ENCODE measurements around the gene CNTNAP2. TPM values are rescaled to one million over a fixed set of nuclear protein-coding genes. Genes with fewer than 3 reads are reported as not detected.

Gene CNTNAP2
- total and polyA plus RNA-seq, 9 of the 15 experiments (the other 6 are each of a cell fraction or from before 2014, with no cell fraction given): 0.04 to 0.62 (median 0.09) TPM; not detected in 4

GRCh38 chr7:147276783-147277370 lies 1160.3 kb downstream of the CNTNAP2 start:
- no peaks in the 10 kb centered on the region; the same call in 1 of the 2 replicates for H3K9me3 ChIP-seq (replicated peaks; ENCODE audit: control insufficient read depth, insufficient read depth, low read depth, low read length)
- CTCF ChIA-PET (ENCODE audit: low intra/inter-chr PET ratio): no interaction called here
- no peak for FAIRE-seq
- BruUV-seq (replicated peaks): no TSS peak
- H3K9me1 ChIP-seq (ENCODE audit: control insufficient read depth, insufficient read depth, low read length): no peaks in the 10 kb centered on the region
- intact Hi-C loops (cut with micrococcal nuclease) (no loop called here), in situ Hi-C loops (cut with MboI) (no loop called here)
- no peak overlapping the region for H3K27ac ChIP-seq (ENCODE audit: extremely low read depth, low read depth, low read length)
- POLR2A ChIA-PET: no interaction called here
- H3K4me2 ChIP-seq (ENCODE audit: insufficient read depth, low read length): no peak overlapping the region
- H3K27me3 ChIP-seq (ENCODE audit: control insufficient read depth in 2 of 2, insufficient read depth in 2 of 2, low read length in 2 of 2): no peaks in the 10 kb centered on the region
- H3K79me2 ChIP-seq (ENCODE audit: control insufficient read depth, insufficient read depth, low read length): no peaks in the 10 kb centered on the region
- no peak overlapping the region for H2AFZ ChIP-seq (ENCODE audit: low read depth, low read length)
- DNase-seq (ENCODE audit: extremely low read depth in 1 of 4, low spot score in 3 of 4): no peak
- 2% methylated on average over 6 of the region's 6 CpGs for WGBS (ENCODE audit: insufficient coverage, low coverage, missing lambda C conversion rate)
- no peaks in the 10 kb centered on the region for H4K20me1 ChIP-seq (replicated peaks; ENCODE audit: control insufficient read depth, insufficient read depth, low read length)
- H3K36me3 ChIP-seq (ENCODE audit: control insufficient read depth, insufficient read depth, low read length): no peaks in the 10 kb centered on the region
- no peak overlapping the region for H3K9ac ChIP-seq (ENCODE audit: insufficient read depth in 1 of 2, low read depth in 2 of 2, low read length in 2 of 2)
- H3K4me3 ChIP-seq: no peak overlapping the region
- no peak for ATAC-seq
- no peak for TF ChIP-seq AFF4 (CRISPR knock-in tag; IDR thresholded peaks at IDR 0.05)
- TF ChIP-seq MYNN (IDR thresholded peaks at IDR 0.05): no peak
- TF ChIP-seq MYNN (CRISPR knock-in tag; IDR thresholded peaks at IDR 0.05): no peak
- TF ChIP-seq PCBP1 (IDR thresholded peaks at IDR 0.05; ENCODE audit: low read depth, low read length, poor library complexity, severe bottlenecking): no peak
- TF ChIP-seq PTTG1 (tag; IDR thresholded peaks at IDR 0.05; ENCODE audit: low read depth): no peak
- no peak for TF ChIP-seq RBBP5 (IDR thresholded peaks at IDR 0.05; ENCODE audit: borderline replicate concordance, insufficient read depth, low read length, poor library complexity, severe bottlenecking)
- TF ChIP-seq RB1 (IDR thresholded peaks at IDR 0.05; ENCODE audit: low read depth): no peak
- TF ChIP-seq PRPF4 (IDR thresholded peaks at IDR 0.05; ENCODE audit: insufficient read depth, low read depth, low read length, poor library complexity, severe bottlenecking): no peak
- no peaks in the 10 kb centered on the region for H3K4me1 ChIP-seq (replicated peaks in 1 of 2; ENCODE audit: control insufficient read depth in 2 of 2, insufficient read depth in 2 of 2, low read length in 2 of 2)
